DOHH2 (cell line): Measurements from ENCODE around the gene PDGFC.

ENCODE experiments used
- EZH2phosphoT487 ChIP-seq: fragments of 200-600 bp; sonication (generic); IDR thresholded peaks from 2 replicates; pipeline ENCODE4 v1.6.1; 2017; ENCODE audit warnings: borderline replicate concordance, mild to moderate bottlenecking, antibody characterized with exemption, low read length, moderate library complexity, mixed read lengths
- TF ChIP-seq, protein P1 (sequence below): fragments of 200-600 bp; sonication (generic); IDR thresholded peaks from one replicate; pipeline ENCODE4 v1.5.1; 2014; ENCODE audit warnings: antibody characterized with exemption, mild to moderate bottlenecking, low read depth, low read length; ENCODE audit not compliant: poor library complexity, severe bottlenecking

DNA sequence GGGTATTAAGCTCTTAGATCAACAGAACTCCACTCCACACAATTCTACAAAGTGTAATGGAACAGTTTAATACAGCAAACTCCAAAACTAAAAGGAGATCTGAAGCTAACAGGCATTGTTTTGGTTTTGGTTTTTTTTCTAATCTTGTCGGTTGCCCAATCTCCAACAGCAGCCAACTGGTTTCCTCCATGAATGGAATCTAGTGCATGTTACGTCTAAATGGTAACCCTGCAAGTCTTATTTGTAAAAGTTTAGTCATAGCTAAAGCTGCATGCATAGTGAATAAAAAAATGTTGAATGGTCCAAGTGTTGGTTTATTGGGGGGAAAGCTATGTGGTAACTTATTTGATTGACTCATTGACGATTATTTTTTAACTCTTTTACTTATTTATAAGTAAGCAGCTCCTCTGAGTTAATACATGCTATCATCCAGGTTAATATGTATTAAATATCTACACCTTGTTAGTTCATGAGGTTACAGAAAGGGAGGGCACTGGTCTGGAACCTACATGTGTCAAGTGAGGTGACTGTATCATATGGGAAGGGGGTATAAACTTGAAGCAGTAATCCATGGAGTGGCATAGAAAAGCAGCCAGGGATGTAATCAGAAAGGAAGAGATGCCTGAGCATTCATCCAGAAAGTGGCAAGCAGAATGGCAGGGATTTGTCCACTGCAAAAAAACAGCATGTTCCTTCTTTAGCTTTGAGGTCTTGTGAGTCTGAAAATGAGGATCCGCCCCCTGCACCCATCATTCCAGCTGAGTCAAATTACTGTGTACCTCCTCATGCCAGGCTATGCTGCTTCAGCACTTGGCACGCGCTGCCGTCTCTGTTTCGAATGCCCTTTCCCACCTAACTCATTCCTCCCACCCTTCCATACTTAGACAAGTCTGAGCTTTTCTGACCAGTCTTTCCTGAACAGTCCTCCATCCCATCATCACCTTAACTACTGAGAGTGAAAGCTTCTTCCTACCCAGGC lies 81.7 kb downstream of the PDGFC start:
- TF ChIP-seq, protein P1, sequence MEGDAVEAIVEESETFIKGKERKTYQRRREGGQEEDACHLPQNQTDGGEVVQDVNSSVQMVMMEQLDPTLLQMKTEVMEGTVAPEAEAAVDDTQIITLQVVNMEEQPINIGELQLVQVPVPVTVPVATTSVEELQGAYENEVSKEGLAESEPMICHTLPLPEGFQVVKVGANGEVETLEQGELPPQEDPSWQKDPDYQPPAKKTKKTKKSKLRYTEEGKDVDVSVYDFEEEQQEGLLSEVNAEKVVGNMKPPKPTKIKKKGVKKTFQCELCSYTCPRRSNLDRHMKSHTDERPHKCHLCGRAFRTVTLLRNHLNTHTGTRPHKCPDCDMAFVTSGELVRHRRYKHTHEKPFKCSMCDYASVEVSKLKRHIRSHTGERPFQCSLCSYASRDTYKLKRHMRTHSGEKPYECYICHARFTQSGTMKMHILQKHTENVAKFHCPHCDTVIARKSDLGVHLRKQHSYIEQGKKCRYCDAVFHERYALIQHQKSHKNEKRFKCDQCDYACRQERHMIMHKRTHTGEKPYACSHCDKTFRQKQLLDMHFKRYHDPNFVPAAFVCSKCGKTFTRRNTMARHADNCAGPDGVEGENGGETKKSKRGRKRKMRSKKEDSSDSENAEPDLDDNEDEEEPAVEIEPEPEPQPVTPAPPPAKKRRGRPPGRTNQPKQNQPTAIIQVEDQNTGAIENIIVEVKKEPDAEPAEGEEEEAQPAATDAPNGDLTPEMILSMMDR = no peak
- TF ChIP-seq EZH2phosphoT487 = no peak
